GM23338 (cell line): Measurements from ENCODE around the gene TIMM10B.
"Not testable (repeated sequence)": the region's sequence is repeated elsewhere in the genome, so short reads cannot be mapped to it uniquely, and the experiment has no call there.

Source experiments
- CTCF ChIP-seq, 2 experiments: fragments of 200-600 bp in 1 of 2; sonication (generic) in 1 of 2; conservative IDR thresholded peaks; 2 replicates each; pipeline versions ENCODE4 v1.5.1 to v1.6.1; 2016 to 2017; ENCODE audit warnings: antibody characterized with exemption in 2 of 2, low read depth in 2 of 2, mild to moderate bottlenecking in 2 of 2, moderate library complexity in 1 of 2
- EZH2 ChIP-seq: fragments of 200-600 bp; sonication (generic); IDR thresholded peaks from one replicate; pipeline ENCODE4 v1.8.0; 2017; ENCODE audit warnings: antibody characterized with exemption, mild to moderate bottlenecking, low read depth; ENCODE audit not compliant: unreplicated experiment
- EZH2phosphoT487 ChIP-seq: fragments of 200-600 bp; sonication (generic); IDR thresholded peaks from one replicate; pipeline ENCODE4 v1.8.1; 2018; ENCODE audit warnings: antibody characterized with exemption; ENCODE audit not compliant: unreplicated experiment
- POLR2AphosphoS5 ChIP-seq: IDR thresholded peaks from 2 replicates; pipeline ENCODE4 v1.6.1; 2016; ENCODE audit warnings: antibody characterized with exemption, low read depth

- TF ChIP-seq EZH2phosphoT487; CTCF (conservative IDR thresholded peaks at IDR 0.05; ENCODE audit: low read depth in 2 of 2); POLR2AphosphoS5; EZH2: not testable (repeated sequence)
Measured at GRCh38 chr11:6521946-6522345, 40.6 kb downstream of the TIMM10B start.
